Fibroblast of skin of right biceps (primary cell): ENCODE measurements around the gene PDZD7.

Source experiments
- DNase-seq: peaks from one replicate; pipeline ENCODE4 v3.0.0-alpha.2; 2013

The PDZD7 gene

DNA sequence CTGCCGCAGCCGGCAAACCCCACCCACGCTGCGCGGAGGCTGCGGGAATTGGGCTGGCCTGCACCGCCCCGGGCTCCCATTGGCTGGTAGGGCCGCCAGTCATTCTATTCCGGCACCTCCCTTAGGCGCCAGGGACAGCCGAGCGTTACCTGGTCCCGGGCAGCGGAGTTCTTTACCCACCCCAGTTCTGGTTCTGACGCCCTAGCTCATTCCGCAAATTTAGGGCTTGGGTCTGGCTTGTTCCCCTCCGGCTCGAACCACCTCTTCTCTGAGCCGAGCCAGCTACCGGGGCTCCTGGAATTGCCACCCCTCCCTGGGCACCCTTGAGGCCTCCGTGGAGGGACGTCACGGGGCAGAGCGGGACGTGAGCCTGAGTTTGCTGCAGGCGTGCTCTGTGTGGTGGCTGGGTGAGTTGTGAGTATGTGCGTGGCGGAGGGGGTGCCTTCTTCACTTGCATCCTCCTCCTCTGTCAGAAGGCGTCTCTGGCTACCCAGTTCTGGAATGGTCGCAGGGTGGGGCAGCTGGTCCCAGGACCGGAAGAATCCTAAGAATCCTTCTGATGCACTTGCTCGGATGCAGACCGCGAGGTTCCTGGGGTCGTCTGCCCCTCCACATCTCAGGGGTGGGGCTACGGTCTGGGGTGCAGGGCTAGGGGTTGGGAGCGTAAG lies at the start of gene PDZD7, which contains the start of gene SFXN3:
Gene PDZD7 (minus strand): TSS at position 2 of the 668 bp plus-strand sequence. CDS start 910 bp downstream, outside the sequence.
Gene SFXN3 (plus strand): TSS at position 107 of the 668 bp plus-strand sequence. CDS start 3,461 bp downstream, outside the sequence.
- DNase-seq: peak; percentile 95

DNA sequence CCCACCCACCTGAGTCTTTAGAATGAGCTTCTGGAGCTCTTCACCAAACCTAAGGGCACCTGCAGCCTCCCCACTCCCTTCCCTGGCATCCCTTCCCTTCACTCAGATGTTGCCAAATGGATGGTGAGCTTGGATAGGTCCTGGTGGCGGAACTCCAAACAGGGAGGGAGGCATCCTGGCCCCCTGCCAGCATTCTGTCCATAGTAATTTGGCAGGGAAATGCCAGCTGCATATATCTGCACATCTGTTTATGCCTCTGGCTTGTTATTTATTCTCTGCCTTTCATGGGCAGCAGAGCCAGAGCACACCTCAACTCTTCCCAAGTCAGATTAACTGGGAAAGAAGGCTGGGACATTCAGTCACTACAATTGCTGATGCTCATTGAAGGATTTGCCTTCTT lies 48.9 kb upstream of the PDZD7 start:
- DNase-seq: no peak

DNA sequence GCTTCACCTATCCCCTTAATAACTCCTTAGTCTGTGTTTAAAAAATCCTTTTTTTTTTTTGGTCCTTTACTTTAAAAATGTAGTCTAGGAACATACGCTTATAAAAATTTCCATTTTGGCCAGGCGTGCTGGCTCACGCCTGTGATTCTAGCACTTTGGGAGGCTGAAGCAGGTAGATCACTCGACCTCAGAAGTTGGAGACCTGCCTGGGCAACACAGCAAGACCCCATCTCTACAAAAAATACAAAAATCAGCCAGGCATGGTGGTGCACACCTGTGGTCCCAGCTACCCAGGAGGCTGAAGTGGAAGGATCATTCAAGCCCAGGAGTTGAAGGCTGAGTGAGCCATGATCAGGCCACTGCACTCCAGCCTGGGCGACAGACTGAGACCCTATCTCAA lies 45.7 kb upstream of the PDZD7 start:
- no peak for DNase-seq

DNA sequence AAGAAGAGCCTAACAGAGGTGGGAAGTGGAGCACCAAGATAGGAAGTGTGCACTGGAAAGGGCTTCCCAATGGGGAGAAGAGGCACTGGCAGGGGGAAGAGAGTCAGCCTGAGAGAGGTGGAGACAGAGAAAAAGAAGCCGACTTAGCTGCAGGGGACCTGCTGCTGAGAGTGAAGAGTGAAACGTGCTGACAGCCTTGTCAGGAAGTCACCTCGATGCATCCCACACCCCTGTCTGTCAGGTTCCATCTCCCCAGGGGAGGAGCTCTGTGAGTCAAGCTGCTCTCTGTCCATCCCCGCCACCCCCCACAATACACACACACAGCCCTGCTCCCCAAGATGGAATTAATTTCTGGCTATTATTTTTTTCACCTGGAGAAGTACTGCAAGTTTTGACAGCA lies 44.8 kb upstream of the PDZD7 start:
- DNase-seq: no peak

DNA sequence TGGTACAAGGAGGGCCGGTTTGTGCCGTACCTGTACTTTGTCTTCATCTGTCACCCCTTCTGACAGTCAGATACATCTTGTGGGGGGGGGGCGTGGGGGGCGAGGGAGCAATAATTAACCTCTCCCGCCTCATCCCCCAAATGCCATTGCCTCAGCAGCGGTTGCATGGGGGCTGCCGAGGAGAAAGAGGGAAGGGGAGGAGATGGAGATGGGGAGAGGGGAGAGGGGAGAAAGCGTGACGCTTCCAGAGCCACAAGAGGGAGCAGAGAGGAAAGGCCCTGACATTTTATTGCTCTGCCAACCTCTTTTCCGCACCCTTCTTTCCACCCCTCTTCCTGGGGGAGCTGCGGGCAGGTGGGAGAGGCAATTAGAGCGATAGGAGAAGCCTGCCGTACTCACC lies 42.7 kb upstream of the PDZD7 start:
- no peak for DNase-seq

DNA sequence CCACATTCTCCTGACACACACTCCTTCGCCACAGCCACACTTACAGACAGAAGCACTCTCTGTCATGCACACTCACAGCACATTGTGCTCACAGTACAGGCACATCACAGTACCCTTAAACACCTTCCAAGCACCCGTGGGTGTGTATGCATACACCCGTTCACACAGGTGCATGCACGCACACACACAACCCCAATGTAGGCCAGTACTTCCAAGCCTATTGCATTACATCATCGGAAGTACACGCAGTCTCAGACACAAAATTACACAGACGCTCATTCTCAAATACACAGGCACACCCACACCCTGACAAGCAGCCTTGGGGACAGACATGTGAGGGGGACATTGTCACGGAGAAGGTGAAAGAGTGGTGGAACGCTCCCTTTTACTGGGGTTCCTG lies 42.0 kb upstream of the PDZD7 start:
- DNase-seq: no peak

DNA sequence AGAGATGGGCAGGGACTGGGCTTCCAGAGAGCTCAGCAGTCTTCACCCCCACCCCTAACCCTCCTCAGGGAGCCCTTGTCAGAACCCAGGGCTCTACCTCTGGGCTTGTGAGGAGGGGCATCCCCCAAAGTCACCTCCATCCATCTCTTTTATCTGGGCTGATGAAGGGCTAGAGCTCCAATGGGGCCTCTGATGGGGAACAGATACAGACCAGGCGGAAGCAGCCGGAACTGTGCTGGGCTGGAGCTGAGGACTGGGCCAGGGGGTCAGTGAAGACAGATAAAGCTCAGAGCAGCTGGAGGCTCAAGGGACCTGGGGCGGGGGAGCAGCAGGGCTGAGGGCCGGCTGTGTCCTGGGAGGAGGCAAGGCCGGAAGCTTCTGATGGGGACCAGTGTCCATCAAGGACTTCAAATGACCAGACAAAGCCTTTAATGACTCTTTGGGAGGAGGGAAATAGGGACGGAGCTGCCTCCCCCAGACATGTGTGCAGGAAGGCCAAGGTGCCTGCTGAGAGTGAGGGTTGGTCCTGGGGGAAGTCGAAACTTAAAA lies 41.0 kb upstream of the PDZD7 start:
- no peak for DNase-seq

DNA sequence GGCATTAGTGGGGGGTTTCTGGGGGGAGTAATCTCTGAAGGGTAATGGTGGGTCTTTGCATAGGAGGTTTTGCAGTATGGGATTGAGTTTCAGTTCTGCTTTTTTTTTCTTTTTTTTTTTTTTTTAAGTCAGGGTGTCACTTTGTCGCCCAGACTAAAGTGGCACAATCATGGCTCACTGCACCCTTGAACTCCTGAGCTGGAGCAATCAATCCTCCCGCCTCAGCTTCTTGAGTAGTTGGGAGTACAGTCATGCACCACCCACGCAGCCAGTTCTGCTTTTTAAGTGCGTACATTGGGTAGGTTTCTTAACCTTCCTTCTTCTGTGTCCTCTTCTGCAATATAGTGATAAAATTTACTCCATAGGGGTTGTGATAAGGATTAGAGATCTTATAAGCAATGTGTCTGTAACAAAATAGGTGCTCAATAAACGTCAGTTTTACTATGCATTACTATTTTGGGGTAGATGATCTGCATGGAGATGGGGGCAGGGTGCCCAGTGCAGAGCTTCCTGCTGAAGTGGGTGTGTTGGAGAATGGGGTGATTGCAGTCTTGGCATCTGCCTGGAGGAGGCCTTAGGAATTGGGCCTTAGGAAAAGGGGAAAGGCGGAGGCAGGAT lies 40.4 kb upstream of the PDZD7 start:
- no peak for DNase-seq

DNA sequence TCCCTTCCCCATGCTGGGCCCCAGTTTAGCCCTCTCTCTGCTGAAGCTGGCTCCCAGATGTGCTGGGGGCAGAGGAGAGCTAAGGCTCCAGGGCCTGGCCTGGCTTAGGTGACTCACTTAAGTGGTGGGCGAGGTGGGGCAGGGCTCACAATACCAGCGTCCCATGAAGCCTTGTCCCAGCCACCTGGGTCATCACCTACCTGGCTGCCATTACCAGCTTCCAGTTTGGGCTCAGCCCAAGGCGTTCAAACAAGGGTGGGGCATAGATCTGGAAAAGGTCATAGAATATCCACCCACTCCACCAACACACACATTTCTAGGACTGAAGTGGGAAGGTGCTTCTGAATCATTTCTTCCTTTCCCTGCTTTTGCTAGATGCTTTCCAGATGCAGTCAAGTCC lies 39.2 kb upstream of the PDZD7 start:
- DNase-seq: no peak

DNA sequence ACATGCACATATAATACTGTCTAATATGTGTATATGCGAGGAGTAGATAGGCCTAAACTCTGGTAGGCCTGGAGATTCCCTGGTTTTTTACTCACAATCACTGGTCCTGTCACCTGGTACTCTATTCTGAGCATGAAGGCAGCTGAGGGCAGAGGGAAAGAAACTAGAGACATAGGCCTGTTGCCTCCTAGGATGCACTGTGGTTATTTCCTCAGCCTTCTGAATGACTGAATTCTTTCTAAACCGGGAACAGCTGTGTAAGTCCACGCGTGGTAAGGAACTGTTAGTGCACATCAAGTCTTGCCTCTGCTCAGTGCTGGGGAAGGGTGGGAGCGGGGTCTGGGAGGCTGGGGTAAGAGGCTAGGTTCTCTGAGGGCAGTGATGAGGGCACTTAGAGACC lies 38.5 kb upstream of the PDZD7 start:
- no peak for DNase-seq

DNA sequence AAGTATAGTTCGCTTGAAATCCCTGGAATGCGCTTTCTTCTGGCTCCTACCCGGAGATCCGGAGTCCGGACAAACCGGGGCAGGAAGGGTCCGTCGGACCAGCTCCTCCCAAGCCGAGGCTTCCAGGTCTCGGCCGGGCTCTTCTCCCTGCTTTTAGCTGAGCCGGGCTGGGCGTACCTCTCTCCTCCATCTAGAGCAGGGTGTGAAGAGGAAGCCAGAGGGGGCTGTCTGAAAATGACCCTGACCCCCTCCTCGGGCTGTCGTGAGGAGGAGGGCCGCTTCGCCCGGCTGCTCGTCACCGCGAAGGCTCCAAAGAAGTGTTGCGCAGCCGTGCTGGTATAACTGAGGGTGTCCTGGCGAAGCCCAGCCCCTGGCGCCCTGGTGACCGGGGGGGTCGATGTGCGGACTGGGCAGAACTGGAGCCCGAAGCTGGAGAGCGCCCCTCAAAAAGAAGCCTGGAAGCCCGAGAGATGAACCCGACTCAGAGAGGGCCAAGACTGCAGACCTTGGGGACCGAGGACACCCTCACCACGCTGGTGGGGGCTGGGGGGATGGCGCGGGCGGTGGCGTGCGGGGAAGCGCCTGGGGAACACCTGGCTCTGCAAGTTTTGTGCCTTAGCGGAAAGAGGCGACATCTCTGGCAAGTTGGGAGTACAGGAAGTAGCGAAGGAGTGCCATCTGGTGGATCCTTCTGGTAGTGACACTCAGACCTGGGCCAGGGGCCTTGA lies 36.6 kb upstream of the PDZD7 start:
- DNase-seq: peak; percentile 78

DNA sequence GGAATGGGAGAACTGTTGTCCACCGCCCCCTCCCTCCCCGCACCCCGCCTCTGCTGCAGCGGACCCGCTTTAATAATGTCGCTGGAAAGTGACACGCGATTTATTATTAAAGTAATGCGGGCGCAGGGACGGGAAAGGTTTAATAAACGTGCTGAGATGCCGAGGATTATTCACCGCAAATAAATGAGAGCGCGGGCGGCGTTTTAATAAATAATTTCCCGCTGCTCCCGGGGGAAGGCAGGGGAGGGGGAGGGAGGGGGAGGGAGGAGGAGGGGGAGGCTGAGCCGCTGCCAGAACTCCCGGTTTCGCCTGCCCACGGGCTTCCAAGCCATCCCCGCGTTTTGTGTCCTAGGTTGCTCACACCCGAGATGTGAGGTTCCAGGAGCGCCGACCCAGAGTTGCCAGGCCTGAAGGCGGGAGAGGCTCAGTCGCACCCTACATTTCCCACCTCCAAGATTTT lies 36.0 kb upstream of the PDZD7 start:
- DNase-seq: peak; percentile 28

DNA sequence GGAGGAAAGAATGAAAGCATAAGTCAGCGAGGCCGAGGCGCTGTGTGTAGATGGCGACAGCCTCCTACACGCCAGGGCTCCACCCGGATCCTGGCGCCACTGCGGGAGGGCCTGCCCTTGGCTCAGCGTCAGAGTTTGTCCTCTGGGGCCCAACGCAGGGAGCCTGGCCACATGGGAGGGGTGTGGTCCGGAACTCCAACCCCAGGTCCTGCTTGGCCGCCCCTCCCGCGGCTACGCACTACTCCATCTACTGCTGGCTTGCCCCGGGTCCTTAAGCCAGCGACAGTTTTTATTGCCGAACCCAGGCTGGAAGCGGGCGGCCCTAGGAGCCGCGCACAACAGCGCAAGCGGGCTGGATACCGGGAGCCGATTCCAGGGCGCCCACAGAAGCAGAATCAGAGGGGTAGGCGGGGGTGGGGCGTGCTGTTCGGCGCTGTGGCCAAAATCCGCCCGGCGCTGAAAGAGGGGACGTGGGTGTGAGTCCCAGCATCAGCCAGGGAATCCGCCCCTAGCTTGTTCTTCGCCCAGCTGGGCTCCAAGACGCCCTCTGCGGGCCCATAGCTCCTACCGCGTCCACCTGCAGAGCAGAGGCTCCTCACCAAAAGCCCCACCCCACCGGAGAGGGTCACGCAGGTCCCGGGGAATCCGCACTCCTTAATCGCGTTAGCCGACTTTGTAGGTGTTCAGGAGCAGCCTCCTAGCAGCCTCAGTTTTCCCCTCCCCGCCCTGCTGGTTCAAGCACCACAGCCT lies 35.4 kb upstream of the PDZD7 start:
- DNase-seq: peak; percentile 66

DNA sequence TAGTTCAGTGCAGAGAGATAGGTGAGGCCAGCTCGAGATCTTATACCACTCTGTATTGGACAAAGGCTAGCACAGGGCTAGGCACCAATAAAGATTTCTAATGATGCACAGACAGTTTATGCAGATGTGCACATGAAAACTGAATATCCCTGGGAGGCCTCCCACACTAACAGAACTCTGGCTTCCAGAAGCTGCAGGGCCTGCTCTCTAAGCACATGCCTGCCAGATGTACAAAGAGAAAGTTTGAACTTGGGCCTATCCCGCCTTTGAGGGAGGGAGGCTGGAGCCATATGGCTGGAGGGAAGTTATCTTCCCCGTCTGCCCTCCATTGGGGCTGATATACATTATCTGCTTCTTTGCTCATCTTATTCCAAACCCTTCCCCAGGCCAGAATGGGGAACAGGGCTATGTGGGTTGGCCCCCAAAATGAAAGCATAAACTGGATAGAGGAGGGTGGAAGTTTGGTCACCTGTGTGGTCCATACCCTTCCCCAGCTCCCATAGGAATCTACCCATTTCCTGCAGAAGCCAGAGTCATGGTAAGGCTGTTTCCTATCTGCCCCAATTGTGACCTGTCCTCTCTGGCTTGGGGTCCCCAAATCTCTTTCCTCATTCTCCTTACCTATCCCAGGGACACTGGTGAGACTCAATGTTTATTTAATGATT lies 34.7 kb upstream of the PDZD7 start:
- peak; percentile 31 for DNase-seq

DNA sequence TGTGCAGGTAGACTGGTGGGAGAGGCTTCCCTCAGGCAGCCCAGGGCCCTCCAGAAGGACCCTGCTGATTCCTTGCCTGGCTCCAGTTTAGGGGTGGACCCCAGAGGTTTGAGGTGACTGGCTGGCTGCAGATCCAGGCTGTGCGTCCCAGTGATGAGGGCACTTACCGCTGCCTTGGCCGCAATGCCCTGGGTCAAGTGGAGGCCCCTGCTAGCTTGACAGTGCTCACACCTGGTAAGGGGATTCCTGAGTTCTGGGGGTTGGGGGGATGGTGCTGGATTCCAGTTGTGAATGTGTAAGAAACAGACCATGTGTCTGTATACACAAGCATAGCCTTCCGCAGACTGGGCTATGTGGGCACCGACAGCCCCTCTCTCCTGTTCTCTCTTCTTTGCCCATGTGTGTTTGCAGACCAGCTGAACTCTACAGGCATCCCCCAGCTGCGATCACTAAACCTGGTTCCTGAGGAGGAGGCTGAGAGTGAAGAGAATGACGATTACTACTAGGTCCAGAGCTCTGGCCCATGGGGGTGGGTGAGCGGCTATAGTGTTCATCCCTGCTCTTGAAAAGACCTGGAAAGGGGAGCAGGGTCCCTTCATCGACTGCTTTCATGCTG lies 33.6 kb upstream of the PDZD7 start:
- no peak for DNase-seq

DNA sequence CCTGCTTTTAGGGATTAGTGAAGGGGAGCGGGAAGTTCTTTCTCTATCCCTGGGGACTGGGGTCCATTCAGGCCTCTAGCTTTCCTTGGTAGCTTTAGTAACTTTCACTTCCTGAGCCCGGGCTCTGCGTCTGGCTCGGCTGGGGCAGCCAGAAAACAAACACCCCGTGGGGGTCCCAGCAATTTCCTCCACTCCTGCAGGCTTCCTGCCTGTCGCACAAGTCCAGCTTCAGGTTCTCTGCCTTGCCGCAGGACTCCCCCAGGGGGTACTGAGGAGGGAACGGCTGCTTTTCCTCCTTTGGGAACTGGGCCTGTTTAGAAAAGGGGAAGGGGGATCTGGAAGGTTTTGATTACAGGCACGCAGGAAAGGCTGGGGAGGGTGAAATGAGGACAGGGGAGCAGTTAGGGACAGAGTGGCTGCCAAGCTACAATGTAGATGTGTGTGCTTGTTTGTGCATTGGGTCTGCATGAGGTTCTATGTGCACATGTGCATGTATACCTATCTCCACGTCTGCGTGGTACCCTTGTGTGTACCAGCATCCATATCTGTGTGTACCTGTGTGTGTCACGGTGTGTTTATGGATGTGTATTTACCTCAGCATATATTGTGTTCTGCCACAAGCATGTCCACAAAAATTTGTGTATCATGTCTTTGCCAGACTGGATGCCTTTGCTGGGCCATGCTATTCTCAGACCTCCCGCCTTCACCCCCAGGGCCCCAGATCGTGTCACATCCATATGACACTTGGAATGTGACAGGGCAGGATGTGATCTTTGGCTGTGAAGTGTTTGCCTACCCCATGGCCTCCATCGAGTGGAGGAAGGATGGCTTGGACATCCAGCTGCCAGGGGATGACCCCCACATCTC lies 32.9 kb upstream of the PDZD7 start:
- DNase-seq: no peak

DNA sequence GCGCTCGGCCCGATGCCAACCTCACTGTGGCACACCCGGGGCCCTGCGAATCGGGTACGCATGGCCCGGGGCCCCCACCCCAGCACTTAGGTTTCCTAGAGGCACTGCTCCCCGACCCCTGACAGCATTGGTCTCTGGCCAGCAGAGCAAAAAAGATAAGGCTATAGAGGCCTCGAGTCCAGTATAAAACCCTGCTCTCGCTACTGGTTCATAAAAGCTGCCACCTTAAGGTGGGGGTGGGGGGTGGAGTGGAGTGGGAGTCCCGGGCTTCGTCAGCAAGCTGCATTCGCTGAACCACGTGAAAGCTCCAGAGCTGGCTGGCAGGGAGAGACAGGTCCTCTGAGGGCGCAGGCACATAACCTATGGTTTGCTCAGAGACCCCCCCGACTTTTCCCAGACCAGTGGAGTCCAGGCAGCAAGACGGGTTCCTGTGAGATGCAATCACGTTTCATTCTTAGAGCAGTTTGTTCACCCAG lies 32.2 kb upstream of the PDZD7 start:
- no peak for DNase-seq

DNA sequence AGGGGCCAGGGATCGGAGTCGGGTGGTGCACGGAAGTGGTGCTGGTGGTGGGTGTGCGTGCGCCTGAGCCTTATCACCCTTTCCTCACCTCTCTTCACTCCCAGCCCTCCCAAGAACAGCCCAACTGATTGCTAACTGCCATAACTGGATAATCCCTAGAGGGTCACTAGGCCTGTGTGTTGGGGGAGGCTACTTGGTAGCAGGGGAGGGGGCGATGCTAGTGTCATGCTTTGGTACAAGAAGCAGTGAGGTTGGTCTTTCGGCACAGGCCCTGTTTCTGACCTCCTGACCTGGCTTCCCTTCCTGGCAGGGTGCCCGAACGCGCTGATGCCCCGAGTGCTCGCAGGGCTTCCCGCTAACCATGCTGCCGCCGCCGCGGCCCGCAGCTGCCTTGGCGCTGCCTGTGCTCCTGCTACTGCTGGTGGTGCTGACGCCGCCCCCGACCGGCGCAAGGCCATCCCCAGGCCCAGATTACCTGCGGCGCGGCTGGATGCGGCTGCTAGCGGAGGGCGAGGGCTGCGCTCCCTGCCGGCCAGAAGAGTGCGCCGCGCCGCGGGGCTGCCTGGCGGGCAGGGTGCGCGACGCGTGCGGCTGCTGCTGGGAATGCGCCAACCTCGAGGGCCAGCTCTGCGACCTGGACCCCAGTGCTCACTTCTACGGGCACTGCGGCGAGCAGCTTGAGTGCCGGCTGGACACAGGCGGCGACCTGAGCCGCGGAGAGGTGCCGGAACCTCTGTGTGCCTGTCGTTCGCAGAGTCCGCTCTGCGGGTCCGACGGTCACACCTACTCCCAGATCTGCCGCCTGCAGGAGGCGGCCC lies 31.5 kb upstream of the PDZD7 start:
- DNase-seq: peak; percentile 58

DNA sequence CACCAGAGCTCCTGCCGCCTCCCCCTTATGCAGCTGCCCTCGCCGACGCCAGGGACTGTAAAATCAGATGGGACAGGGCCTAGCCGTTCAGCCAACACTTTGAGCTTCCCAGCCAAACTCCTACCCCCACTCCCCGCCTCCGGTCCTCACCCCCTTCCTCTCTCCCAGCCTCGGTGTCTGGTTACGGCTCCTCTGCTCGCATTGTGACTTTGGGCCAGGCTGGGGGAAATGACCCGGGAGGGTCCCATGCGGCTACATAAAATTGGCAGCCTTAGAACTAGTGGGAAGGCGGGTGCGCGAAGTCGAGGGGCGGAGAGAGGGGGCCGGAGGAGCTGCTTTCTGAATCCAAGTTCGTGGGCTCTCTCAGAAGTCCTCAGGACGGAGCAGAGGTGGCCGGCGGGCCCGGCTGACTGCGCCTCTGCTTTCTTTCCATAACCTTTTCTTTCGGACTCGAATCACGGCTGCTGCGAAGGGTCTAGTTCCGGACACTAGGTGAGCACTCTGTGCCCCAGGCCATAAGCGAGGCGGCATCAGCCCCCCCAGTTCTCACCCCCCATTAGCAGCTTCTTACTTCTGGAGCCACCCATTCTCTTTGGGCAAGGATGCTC lies 30.8 kb upstream of the PDZD7 start, which contains the start of gene KAZALD1:
Gene KAZALD1 (plus strand): TSS at position 366 of the 608 bp plus-strand sequence. CDS start 604 bp downstream, outside the sequence.
- DNase-seq: peak; percentile 86
